ENCODE data around the gene LRRC58.

The LRRC58 gene

GRCh38 chr3:120276767-120277166, 72.4 kb downstream of the LRRC58 start:
- no peak for DNase-seq (ENCODE audit: low read depth)

DNA sequence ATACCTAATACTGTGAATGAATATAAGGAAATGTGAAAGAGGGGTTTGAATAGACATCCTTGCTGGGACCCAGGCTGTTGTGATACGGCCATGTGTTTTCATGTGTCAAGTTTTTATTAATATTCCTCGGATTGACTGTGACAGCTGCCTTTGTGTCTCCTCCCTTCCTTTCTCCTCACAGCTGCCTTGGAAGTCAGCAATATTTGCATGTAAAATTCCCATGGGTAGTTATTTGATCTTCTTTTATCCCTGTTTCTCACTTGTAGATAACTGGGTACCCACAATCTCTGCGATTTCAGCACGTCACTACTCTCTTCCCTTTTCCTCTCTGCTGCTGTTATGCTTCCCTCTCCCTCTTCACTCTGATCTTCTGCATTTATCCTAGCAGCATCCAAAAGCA, 73.5 kb downstream of the LRRC58 start:
- no peak for DNase-seq (ENCODE audit: low read depth)

- DNase-seq (ENCODE audit: low read depth): no peak
These were observed 74.4 kb downstream of the LRRC58 start for GRCh38 chr3:120274739-120275167.

Measured in stimulated activated CD8-positive, alpha-beta memory T cell treated with anti-CD3 and anti-CD28 coated beads, Interleukin-7, amount 100 ng/mL, for 24 hours (primary cell).